ENCODE measurements around the gene TIMM10. TPM values are rescaled to one million over a fixed set of nuclear protein-coding genes. Genes with fewer than 3 reads are reported as not detected.

TIMM10 gene, protein sequence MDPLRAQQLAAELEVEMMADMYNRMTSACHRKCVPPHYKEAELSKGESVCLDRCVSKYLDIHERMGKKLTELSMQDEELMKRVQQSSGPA
- 35.3 TPM for total RNA-seq
- long read RNA-seq, transcript TIMM10-201 (3 exons, 680 nt), result major isoform, 17 of 22 reads
- long read RNA-seq, partial matches to known transcripts, result 2 of 22 reads
- long read RNA-seq, other reads (novel, unspliced or antisense), result 1 of 22 reads

DNA sequence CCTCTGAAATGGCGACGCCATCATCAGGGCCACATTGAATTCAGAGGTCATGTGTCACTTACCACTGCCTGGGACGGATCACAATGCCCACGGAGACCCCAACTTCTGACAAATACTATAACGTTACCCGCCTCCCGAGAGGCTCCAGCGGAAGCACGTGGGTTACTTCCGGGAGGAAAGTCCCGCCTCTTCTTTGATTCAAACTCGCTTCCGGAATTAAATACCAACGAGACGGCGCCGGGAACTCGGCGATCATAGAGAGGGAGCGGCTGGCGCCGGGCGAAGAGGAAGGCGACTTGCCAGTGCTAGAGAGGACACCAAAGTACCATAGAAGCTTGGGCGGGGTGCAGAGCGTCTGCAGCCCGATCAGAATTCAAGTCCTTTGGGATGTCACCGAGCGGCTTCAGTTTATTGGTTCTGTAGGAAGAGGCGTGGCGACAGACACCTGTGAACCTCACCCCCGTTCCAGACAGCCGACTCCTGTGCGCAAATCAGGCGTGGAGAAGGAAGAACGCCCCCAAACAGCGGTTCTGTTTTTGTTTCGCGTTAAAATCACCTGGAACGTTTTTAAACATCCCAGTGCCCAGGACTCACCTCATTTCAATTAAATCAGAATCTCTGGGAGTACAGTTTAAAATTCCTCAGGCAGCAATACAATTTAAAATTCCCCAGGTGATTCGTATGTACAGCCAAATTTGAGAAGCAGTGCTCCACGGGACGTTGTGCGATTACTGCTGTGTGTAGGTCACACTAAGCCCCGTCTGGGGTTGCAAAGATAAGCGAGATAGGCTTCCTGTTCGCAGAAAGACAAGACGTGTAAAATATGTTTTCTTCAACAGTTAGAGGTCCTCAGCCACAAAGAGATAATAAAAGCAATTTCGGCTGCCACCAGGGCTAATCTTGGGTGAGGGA lies at the start of gene TIMM10:
TSS of gene TIMM10 (minus strand) at position 159 of the 912 bp plus-strand sequence. CDS start 565 bp downstream, outside the sequence.
- peaks cover 15% of the 10 kb centered on the region for H3K36me3 ChIP-seq
- ATAC-seq, result peak; percentile 98
- peak within 1 kb of the TSS; percentile 75 for H3K27ac ChIP-seq
- peak; percentile 97 for DNase-seq
- H3K27me3 ChIP-seq (ENCODE audit: low read depth), result no peaks in the 10 kb centered on the region
- H3K9me3 ChIP-seq, result no peaks in the 10 kb centered on the region
- TF ChIP-seq, protein P1, sequence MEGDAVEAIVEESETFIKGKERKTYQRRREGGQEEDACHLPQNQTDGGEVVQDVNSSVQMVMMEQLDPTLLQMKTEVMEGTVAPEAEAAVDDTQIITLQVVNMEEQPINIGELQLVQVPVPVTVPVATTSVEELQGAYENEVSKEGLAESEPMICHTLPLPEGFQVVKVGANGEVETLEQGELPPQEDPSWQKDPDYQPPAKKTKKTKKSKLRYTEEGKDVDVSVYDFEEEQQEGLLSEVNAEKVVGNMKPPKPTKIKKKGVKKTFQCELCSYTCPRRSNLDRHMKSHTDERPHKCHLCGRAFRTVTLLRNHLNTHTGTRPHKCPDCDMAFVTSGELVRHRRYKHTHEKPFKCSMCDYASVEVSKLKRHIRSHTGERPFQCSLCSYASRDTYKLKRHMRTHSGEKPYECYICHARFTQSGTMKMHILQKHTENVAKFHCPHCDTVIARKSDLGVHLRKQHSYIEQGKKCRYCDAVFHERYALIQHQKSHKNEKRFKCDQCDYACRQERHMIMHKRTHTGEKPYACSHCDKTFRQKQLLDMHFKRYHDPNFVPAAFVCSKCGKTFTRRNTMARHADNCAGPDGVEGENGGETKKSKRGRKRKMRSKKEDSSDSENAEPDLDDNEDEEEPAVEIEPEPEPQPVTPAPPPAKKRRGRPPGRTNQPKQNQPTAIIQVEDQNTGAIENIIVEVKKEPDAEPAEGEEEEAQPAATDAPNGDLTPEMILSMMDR (IDR thresholded peaks at IDR 0.05), result no peak
- peak within 1 kb of the TSS; percentile 69 for H3K4me3 ChIP-seq
- intact Hi-C loops (cut with DNase I), result no loop called here
- H3K4me1 ChIP-seq, result peaks cover 19% of the 10 kb centered on the region

GRCh38 chr11:57574061-57574460 lies 43.5 kb upstream of the TIMM10 start:
- no peak for ATAC-seq

DNA sequence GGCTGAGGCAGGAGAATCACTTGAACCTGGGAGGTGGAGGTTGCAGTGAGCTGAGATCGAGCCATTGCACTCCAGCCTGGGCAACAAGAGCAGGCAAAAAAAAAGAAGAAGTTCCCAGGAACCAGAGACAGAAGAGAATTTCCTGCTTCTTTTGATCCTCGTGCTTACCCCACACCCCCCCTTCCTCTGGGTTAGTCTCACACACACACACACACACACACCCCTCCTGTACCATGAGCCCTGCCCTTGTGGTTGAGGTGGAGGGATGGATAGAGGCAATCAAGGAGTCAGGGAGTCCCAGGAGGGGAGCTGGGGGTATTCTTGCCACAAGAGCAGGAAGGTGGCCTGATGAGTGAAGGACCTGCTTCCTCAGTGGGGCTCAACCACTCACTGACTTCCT lies 41.1 kb upstream of the TIMM10 start:
- ATAC-seq (no peak), DNase-seq (no peak)
- intact Hi-C loops (cut with DNase I), result no loop called here
- TF ChIP-seq, protein P1 (IDR thresholded peaks at IDR 0.05), result no peak
- peaks cover 7% of the 10 kb centered on the region for H3K27me3 ChIP-seq (ENCODE audit: low read depth)
- no peaks in the 10 kb centered on the region for H3K9me3 ChIP-seq
- no peak overlapping the region for H3K4me3 ChIP-seq
- no peaks in the 10 kb centered on the region for H3K36me3 ChIP-seq
- peaks cover 17% of the 10 kb centered on the region for H3K4me1 ChIP-seq
- H3K27ac ChIP-seq, result no peak overlapping the region

More at GRCh38 chr11:57574061-57574460, 43.5 kb upstream of the TIMM10 start:
- peaks cover 5% of the 10 kb centered on the region for H3K4me1 ChIP-seq
- peaks cover 7% of the 10 kb centered on the region for H3K27me3 ChIP-seq (ENCODE audit: low read depth)
- TF ChIP-seq, protein P1 (IDR thresholded peaks at IDR 0.05), result no peak
- no peak overlapping the region for H3K4me3 ChIP-seq
- no peaks in the 10 kb centered on the region for H3K36me3 ChIP-seq
- intact Hi-C loops (cut with DNase I), result no loop called here
- DNase-seq, result no peak
- no peak overlapping the region for H3K27ac ChIP-seq
- no peaks in the 10 kb centered on the region for H3K9me3 ChIP-seq

DNA sequence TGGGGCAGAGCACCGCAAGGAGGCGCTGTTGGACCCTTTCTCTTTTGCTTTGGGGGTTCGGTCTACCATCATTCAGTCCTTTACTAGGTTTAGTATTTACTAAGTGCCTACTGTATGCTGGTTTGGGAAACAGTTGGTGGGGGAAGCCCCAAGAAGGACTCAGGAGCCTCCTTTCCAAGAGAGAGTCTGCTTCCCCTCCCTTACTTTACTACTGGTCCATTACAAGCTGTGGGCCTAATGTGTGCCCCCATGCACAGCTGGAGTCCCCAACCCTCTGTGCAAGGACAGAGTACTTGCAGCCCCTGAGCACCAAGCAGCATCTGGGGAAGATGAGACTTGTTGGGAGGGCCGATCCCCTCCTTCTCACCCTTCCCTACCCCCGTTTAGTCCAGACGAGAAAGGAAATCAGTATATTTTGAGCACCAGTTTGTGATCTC lies 37.8 kb upstream of the TIMM10 start:
- peaks cover 32% of the 10 kb centered on the region for H3K4me1 ChIP-seq
- DNase-seq (no peak), ATAC-seq (peak; percentile 10 to 15)
- no peaks in the 10 kb centered on the region for H3K27me3 ChIP-seq (ENCODE audit: low read depth)
- H3K4me3 ChIP-seq, result peak overlapping the region; percentile 98
- TF ChIP-seq, protein P1 (IDR thresholded peaks at IDR 0.05), result no peak
- no peaks in the 10 kb centered on the region for H3K9me3 ChIP-seq
- intact Hi-C loops (cut with DNase I), result loop anchor here (5.0 kb wide), 1 partner anchor 74 kb away; no protein-coding TSS in a partner anchor
- H3K27ac ChIP-seq, result peak overlapping the region; percentile 87
- no peaks in the 10 kb centered on the region for H3K36me3 ChIP-seq

- DNase-seq (peak; percentile 90), ATAC-seq (peak; percentile 90 to 94)
- peak within 1 kb of the TSS; percentile 98 for H3K4me3 ChIP-seq
- peaks cover 32% of the 10 kb centered on the region for H3K4me1 ChIP-seq
- intact Hi-C loops (cut with DNase I), result loop anchor here (5.0 kb wide), 1 partner anchor 75 kb away; no protein-coding TSS in a partner anchor
- peak within 1 kb of the TSS; percentile 87 for H3K27ac ChIP-seq
- TF ChIP-seq, protein P1 (IDR thresholded peaks at IDR 0.05), result peak; percentile 95
- H3K9me3 ChIP-seq, result no peaks in the 10 kb centered on the region
- H3K36me3 ChIP-seq, result no peaks in the 10 kb centered on the region
- H3K27me3 ChIP-seq (ENCODE audit: low read depth), result no peaks in the 10 kb centered on the region
Observed at GRCh38 chr11:57567515-57568329, 37.2 kb upstream of the TIMM10 start, which contains the start of gene UBE2L6. Gene UBE2L6, minus strand, starts transcription at chr11:57567672. Its CDS starts 61 bp downstream, at chr11:57567611.
